HG03175 (cell line): ENCODE results near the gene OLFM2.
"Not testable (repeated sequence)": the region's sequence is repeated elsewhere in the genome, so short reads cannot be mapped to it uniquely, and the experiment has no call there.

Experiments used
- ATAC-seq: cut with Tn5 transposase; IDR thresholded peaks from one replicate; pipeline ENCODE4 v1.9.1; 2021; ENCODE audit warnings: mild to moderate bottlenecking, moderate library complexity; ENCODE audit not compliant: unreplicated experiment

OLFM2 gene

GRCh38 chr19:9836021-9836420, 100.3 kb downstream of the OLFM2 start:
- no peak for ATAC-seq

- peak; percentile 8 for ATAC-seq
These were observed 100.8 kb downstream of the OLFM2 start for GRCh38 chr19:9835507-9835949.

- peak; percentile 95 for ATAC-seq
These were observed 101.4 kb downstream of the OLFM2 start, which contains the start of gene PIN1 for GRCh38 chr19:9834726-9835506. TSS of gene PIN1 (plus strand) at chr19:9835318. CDS start at chr19:9835345, 27 bp downstream.

GRCh38 chr19:9834307-9834725, 102.0 kb downstream of the OLFM2 start:
- ATAC-seq: no peak

- no peak for ATAC-seq
These were observed 107.7 kb downstream of the OLFM2 start for GRCh38 chr19:9828551-9829063.

GRCh38 chr19:9827289-9828238, 108.8 kb downstream of the OLFM2 start, which contains the start of gene UBL5:
TSS of gene UBL5 (plus strand) at chr19:9827918. CDS start at chr19:9828338, 420 bp downstream.
- peak; percentile 93 for ATAC-seq

GRCh38 chr19:9823816-9824215, 112.5 kb downstream of the OLFM2 start:
- ATAC-seq: no peak

- ATAC-seq: not testable (repeated sequence)
These were observed 116.3 kb downstream of the OLFM2 start for GRCh38 chr19:9820034-9820433.

GRCh38 chr19:9819596-9819909, 116.8 kb downstream of the OLFM2 start:
- ATAC-seq: no peak

GRCh38 chr19:9818734-9819595, 117.3 kb downstream of the OLFM2 start, which contains the start of gene FBXL12:
TSS of gene FBXL12 (minus strand) at chr19:9819079. CDS start at chr19:9818813, 266 bp downstream.
- peak; percentile 88 for ATAC-seq

GRCh38 chr19:9818175-9818733, 118.1 kb downstream of the OLFM2 start:
- no peak for ATAC-seq

- ATAC-seq: no peak
These were observed 125.2 kb downstream of the OLFM2 start for GRCh38 chr19:9811139-9811538.

- ATAC-seq: no peak
These were observed 127.2 kb downstream of the OLFM2 start for GRCh38 chr19:9808855-9809824.

GRCh38 chr19:9806803-9807202, 129.5 kb downstream of the OLFM2 start:
- no peak for ATAC-seq
